DMS53 treated with DMSO at 0.1 percent for 48 hours (cell line): ENCODE measurements around the gene ACOT9.
"Not testable (repeated sequence)": the region's sequence is repeated elsewhere in the genome, so short reads cannot be mapped to it uniquely, and the experiment has no call there.

ENCODE experiments used
- DNase-seq: peaks from one replicate; lab custom pipeline; 2025; ENCODE audit not compliant: unreplicated experiment; lab: John Stamatoyannopoulos, UW

ACOT9 gene, protein sequence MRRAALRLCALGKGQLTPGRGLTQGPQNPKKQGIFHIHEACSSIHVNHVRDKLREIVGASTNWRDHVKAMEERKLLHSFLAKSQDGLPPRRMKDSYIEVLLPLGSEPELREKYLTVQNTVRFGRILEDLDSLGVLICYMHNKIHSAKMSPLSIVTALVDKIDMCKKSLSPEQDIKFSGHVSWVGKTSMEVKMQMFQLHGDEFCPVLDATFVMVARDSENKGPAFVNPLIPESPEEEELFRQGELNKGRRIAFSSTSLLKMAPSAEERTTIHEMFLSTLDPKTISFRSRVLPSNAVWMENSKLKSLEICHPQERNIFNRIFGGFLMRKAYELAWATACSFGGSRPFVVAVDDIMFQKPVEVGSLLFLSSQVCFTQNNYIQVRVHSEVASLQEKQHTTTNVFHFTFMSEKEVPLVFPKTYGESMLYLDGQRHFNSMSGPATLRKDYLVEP

DNA sequence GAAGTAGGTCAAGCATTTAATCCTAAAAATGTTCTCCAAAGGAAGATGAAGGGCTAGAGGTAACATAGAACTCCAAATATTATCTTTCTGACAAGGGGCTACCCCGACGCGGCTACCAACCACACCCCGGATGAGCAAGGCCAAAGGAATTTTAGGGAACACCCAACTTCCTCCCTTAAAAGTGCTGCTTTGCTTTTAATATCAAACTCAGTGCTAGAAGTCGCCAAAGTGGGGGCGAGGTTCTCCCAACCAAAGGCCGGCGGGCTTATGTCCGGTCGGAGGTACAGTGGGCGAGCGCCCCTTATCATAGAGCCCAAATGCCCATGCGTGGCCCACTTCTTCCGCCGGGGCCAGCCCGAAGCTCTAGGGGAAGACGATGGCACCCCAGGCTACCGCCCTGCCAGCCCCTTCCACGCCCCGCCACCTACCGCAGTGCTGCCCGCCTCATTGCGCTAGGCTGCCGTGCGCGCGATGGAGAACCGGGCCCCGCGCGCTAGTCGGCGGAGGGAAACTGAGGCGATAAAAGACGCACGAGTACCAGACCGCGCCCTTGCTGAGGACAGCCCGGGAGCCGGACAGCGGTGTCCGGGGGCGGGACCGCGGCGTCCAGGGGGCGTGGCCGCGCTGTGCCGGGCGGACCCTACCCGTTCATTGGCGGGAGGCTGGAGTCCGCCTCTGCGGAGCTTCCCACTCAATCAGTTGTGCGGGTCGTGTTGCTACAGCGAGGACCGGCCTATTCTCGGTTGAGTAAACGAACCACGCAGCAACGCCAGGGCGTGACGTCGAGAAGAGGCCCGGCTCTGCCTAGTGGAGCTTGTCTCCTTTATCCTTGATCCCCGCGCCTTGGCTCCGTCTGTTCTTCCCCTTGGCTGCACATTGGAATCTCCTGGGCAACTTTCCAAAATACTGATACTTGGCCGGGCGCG is at the start of gene ACOT9:
TSS of gene ACOT9 (minus strand) at position 580 of the 926 bp plus-strand sequence. CDS start at position 448, 132 bp downstream.
- peak; percentile 89 for DNase-seq

GRCh38 chrX:23790155-23790497 is 47.0 kb upstream of the ACOT9 start:
- no peak for DNase-seq

GRCh38 chrX:23789386-23790154 is 46.5 kb upstream of the ACOT9 start:
- DNase-seq, result peak; percentile 32

DNA sequence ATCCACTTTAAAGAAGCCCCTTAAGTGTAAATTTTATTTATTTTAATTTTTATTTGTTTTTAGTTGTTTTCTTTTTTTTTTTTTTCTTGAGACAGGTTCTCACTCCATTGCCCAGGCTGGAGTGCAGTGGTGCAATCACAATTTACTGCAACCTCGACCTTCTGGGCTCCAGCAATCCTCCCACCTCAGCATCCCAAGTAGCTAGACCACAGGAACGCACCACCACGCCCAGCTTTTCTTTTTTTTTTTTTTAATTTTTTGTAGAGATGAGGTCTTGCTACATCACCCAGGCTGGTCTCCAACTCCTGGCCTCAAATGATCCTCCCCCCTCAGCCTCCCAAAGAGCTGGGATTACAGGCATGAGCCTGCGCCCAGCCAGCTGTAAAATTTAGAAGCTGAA is 45.9 kb upstream of the ACOT9 start:
- DNase-seq, result no peak

GRCh38 chrX:23788521-23788920 is 45.4 kb upstream of the ACOT9 start:
- no peak for DNase-seq

GRCh38 chrX:23787745-23788118 is 44.7 kb upstream of the ACOT9 start:
- DNase-seq, result no peak

DNA sequence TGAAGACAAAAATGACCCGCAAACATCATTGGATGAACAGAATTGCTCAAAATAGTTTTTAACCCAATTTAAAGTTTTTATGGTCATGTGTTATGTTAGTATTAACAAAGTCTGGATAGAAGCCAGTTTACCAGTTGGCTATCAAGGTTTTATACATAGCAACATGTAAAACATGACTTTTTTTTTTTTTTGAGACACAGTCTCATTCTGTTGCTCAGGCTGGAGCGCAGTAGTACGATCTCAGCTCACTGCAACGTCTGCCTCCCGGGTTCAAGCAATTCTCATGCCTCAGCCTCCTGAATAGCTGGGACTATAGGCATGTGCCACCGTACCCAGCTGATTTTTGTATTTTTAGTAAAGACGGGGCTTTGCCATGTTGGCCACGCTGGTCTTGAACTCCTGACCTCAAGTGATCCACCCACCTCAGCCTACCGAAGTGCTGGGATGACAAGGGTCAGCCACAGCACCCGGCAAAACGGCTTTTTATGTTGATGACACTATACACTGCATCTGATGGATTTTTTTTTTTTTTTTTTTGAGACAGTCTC is 43.3 kb upstream of the ACOT9 start:
- no peak for DNase-seq

DNA sequence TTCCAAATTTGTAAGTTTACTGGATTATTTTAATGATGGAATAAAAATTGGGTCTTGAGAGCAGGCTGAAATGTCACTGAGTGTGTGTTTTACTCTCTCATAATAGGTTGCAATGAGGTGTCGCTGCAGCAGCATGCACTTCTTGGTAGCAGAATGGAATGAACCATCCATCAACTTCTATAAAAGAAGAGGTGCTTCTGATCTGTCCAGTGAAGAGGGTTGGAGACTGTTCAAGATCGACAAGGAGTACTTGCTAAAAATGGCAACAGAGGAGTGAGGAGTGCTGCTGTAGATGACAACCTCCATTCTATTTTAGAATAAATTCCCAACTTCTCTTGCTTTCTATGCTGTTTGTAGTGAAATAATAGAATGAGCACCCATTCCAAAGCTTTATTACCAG is 42.5 kb upstream of the ACOT9 start:
- no peak for DNase-seq

DNA sequence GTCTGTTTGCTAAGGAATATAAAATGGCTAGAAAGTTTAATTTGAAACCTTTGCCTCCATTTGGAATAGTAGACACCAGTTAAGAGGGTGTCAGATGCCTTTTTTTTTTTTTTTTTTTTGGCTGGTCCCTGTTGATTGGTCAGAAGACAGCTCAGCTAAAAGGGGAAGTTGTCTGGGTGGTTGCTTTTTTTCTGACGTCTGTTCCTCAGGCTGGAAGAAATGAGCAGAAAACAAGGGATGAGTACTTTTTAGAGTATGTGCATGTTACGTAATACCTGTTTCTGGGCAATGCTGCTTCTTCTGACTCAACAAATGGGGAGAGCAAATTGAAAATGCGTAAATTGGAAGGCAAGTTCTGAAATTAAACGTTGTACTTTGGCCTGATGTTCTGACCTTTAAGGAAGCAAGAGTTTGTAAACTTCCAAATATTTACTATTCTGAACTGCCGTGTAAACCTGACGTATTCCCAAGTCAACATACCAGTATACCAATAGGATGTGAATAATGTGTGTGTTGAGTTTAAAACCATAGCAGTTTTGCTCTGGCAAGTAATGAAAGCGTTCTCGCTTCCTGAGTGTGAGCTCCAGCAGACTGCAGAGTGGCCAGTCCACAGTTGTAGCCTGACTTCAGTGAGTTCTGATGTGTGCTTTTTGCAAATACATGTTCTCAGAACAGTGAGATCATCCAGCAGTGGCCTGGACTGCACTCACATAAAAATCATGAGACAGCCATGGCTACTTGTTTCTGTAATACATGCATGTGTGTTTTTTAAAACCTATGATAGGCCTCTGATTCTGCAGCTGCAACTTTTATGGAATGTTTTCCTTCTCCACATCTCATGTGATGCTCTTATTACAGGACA is 41.6 kb upstream of the ACOT9 start:
- no peak for DNase-seq

DNA sequence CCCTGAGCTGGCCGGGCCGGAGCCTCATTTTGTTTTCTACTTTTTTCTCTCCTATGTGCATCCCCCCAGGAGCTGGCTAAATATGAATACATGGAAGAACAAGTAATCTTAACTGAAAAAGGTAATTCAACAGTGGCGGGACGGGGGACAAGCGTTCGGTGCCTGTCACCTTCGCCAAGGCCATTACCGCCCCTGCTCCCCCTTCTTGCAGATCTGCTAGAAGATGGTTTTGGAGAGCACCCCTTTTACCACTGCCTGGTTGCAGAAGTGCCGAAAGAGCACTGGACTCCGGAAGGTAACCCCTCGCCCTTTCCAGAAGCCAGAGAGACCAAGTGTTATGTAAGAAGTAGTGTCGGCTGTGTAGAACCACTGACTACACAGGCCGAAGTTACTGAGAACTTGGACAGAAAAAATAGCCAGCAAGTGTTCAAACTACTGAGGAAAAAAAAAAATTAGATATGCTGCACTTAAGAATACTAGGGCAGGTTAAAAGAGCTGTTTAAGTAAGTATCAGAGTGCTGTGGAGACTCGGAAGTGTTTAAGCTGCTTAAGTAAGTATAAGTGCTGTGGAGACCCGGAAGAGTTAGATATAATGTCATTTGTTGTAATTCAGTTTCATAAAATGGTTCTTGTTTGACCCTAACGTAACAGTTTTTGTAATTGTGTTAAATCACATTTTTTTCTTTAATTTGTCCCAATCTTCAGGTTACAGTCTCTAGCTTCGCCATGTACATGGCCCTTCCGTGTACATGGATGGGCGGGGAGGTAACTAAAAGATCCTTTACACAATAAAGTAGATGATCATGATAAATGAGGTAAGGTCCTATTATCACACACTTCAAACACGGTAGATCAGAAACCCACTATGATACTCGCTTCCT is 40.8 kb upstream of the ACOT9 start:
- no peak for DNase-seq

GRCh38 chrX:23782863-23783588 is 40.0 kb upstream of the ACOT9 start, which contains the start of gene SAT1:
TSS of gene SAT1 (plus strand) at chrX:23783173. CDS start at chrX:23783352, 179 bp downstream.
- peak; percentile 83 for DNase-seq

GRCh38 chrX:23782455-23782854 is 39.4 kb upstream of the ACOT9 start:
- no peak for DNase-seq

GRCh38 chrX:23779025-23779424 is 35.9 kb upstream of the ACOT9 start:
- no peak for DNase-seq

GRCh38 chrX:23776363-23776762 is 33.3 kb upstream of the ACOT9 start:
- DNase-seq, result no peak

GRCh38 chrX:23773601-23774175 is 30.6 kb upstream of the ACOT9 start:
- no peak for DNase-seq

- DNase-seq, result not testable (repeated sequence)
Measured at GRCh38 chrX:23771086-23771485, 28.0 kb upstream of the ACOT9 start.

GRCh38 chrX:23770142-23770541 is 27.1 kb upstream of the ACOT9 start:
- no peak for DNase-seq
